Heart right ventricle (tissue), 16 donors: ENCODE data around the gene ACKR4. TPM values are rescaled to one million over a fixed set of nuclear protein-coding genes. Genes with fewer than 3 reads are reported as not detected.

ENCODE experiments used
- ATAC-seq, 8 donors: fragments of 200-7000 bp; cut with Tn5 transposase; one replicate each; pipeline ENCODE4 v1.9.1; 2020; ENCODE audit warnings: mild to moderate bottlenecking in 8 of 8, moderate library complexity in 8 of 8, moderate number of reproducible peaks in 1 of 8
- DNase-seq, 2 donors: peaks; one replicate each; pipeline ENCODE4 v3.0.0-alpha.2; 2020
- H3K27ac ChIP-seq, 10 donors: fragments of 200-600 bp; sonication (generic) in 2 of 10; one replicate each; pipeline versions ENCODE4 v1.5.0 to v1.8.0; 2020 to 2022; ENCODE audit warnings: mild to moderate bottlenecking in 3 of 10
- H3K27me3 ChIP-seq, 7 donors: fragments of 200-600 bp; one replicate each; pipeline ENCODE4 v1.8.0; 2021 to 2022; ENCODE audit warnings: mild to moderate bottlenecking in 2 of 7
- H3K36me3 ChIP-seq, 9 donors: fragments of 200-600 bp; sonication (generic) in 1 of 9; one replicate each; pipeline versions ENCODE4 v1.5.0 to v1.8.0; 2020 to 2022; ENCODE audit warnings: mild to moderate bottlenecking in 2 of 9
- H3K4me1 ChIP-seq, 9 donors: fragments of 200-600 bp; sonication (generic) in 1 of 9; one replicate each; pipeline versions ENCODE4 v1.5.0 to v1.8.0; 2020 to 2022; ENCODE audit warnings: mild to moderate bottlenecking in 4 of 9
- H3K4me3 ChIP-seq, 10 donors: fragments of 200-600 bp; sonication (generic) in 2 of 10; one replicate each; pipeline versions ENCODE4 v1.5.0 to v1.8.0; 2020 to 2022; ENCODE audit warnings: mild to moderate bottlenecking in 7 of 10, moderate library complexity in 2 of 10
- H3K9me3 ChIP-seq, 11 donors: fragments of 200-600 bp in 10 of 11; sonication (generic) in 2 of 11; one replicate each; pipeline versions ENCODE4 v1.5.0 to v1.8.0; 2013 to 2022; ENCODE audit warnings: mild to moderate bottlenecking in 2 of 11, control low read depth in 1 of 11, moderate library complexity in 1 of 11
- WGBS, 2 donors: extraction: QIAGEN DNeasy Blood & Tissue Kit; methylation state at CpG; one replicate each; pipeline ENCODE4 v1.1.7; 2013; ENCODE audit warnings: inconsistent platforms in 1 of 2; 5-methylcytosine and 5-hydroxymethylcytosine counted together
- intact Hi-C, 10 donors: fragments of 100-400 bp; cut with DNase I; formaldehyde crosslinking; loops; one replicate each; pipeline versions ENCODE4 v1.11.1 to v1.14.2; 2022
- polyA plus RNA-seq, 2 donors: library from polyadenylated mRNA; stranded (reverse); fragments of 200-250 nt; gene quantifications; one replicate each; pipeline ENCODE4 v1.2.3, GENCODE V29; 2013
- total RNA-seq, 10 donors: library from RNA; stranded (reverse); fragmentation: NEBNext Ultra II Directional in 3 of 10; extraction: Animal tissue kit (Norgen Biotek cat#: 25700) in 3 of 10; gene quantifications; one replicate each; pipeline versions ENCODE4 v1.2.1 to v1.2.4, GENCODE V29; 2021 to 2023
- TF ChIP-seq, protein P1 (sequence below), 9 donors: fragments of 200-600 bp; sonication (generic) in 2 of 9; IDR thresholded peaks; one replicate each; pipeline versions ENCODE4 v1.5.0 to v1.8.0; 2021 to 2022; ENCODE audit warnings: antibody characterized with exemption in 9 of 9, mild to moderate bottlenecking in 5 of 9, moderate library complexity in 1 of 9
- donor health status: Arrhythmogenic right ventricular cardiomyopathy.
- donor health status: ischemic (EF 13 %, LVEDD 7.1; RV severe dilation, severe dysfunction).
- donor health status: healthy with polysubstance abuse.
- donor health status: DM: no; HTN: yes; CAD: no.
- donor health status: DM: no; HTN: no; CAD: no.
- donor health status: ischemic (EF 25% LVEDD 6.9; RV normal size, moderate dysfunction).
- donor health status: ischemic (EF 25% LVEDD 5.7; RV mildly dilated, moderate dysfunction).
- donor health status: healthy.
- donor health status: DM: yes; HTN: yes; CAD: no.
- donor health status: Ischemic cardiomyopathy.
- donor health status: ischemic (EF 35%, LVEDD 5.7; RV mildly dilated, moderate dysfunction).
- donor health status: nonischemic (EF 11% LVEDD 7.7; RV severe dilation, severe dysfunction).
- donor health status: DM: yes; HTN: yes; CAD: no.
- donor health status: PGD.
- donor health status: ischemic (EF 29% LVEDD 5.4; RV normal size, mild dysfunction).
- donor health status: nonischemic (EF 23%, LVEDD 6.1; RV moderate dilation, normal function).

The ACKR4 gene
- total and polyA plus RNA-seq, 12 donors = 0.47 to 3.6 (median 2.0) TPM

DNA sequence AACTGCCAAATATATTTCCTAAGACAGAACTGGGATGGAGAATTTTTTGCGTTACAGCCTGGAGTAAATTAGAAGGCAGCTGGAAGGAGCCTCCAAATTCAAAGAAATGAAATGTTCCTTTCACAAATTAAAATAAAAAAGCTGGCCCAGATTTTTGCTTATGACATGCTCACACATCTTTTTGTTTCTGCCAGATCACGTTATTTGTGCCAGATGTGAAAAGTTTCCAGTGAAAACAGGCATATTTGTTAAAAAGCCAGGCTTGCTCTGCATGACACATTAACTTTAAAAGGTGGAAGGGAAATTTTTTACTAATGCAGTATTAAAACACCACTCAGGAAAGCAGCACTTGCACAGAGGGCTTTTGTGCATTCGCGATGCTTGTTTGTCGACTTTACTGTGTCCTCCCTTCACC lies 23.3 kb upstream of the ACKR4 start:
- Histone ChIP-seq H3K27ac (peak overlapping the region in 4 of 10 donors; percentile 24 to 38 (median 34)), H3K9me3 (peaks cover 0 to 8% (median 0%) of the 10 kb centered on the region in 11 donors), H3K4me1 (peaks cover 0 to 28% (median 15%) of the 10 kb centered on the region in 9 donors), H3K27me3 (no peaks in the 10 kb centered on the region), H3K36me3 (peaks cover 0 to 78% (median 13%) of the 10 kb centered on the region in 9 donors), H3K4me3 (no peak overlapping the region)
- ATAC-seq (peak in 5 of 8 donors; percentile 29 to 53 (median 39)), DNase-seq (no peak)
- WGBS, 2 donors = 77 to 87% methylated on average over 5 of the region's 5 CpGs
- intact Hi-C loops = no loop called here
- TF ChIP-seq, protein P1, sequence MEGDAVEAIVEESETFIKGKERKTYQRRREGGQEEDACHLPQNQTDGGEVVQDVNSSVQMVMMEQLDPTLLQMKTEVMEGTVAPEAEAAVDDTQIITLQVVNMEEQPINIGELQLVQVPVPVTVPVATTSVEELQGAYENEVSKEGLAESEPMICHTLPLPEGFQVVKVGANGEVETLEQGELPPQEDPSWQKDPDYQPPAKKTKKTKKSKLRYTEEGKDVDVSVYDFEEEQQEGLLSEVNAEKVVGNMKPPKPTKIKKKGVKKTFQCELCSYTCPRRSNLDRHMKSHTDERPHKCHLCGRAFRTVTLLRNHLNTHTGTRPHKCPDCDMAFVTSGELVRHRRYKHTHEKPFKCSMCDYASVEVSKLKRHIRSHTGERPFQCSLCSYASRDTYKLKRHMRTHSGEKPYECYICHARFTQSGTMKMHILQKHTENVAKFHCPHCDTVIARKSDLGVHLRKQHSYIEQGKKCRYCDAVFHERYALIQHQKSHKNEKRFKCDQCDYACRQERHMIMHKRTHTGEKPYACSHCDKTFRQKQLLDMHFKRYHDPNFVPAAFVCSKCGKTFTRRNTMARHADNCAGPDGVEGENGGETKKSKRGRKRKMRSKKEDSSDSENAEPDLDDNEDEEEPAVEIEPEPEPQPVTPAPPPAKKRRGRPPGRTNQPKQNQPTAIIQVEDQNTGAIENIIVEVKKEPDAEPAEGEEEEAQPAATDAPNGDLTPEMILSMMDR (IDR thresholded peaks at IDR 0.05) = no peak

- TF ChIP-seq, protein P1 (IDR thresholded peaks at IDR 0.05) = no peak
Observed at GRCh38 chr3:132587401-132587800, 9.7 kb upstream of the ACKR4 start.

GRCh38 chr3:132592216-132592615 lies 4.9 kb upstream of the ACKR4 start:
- no peak overlapping the region for H3K4me3 ChIP-seq
- intact Hi-C loops = no loop called here
- peak overlapping the region in 1 of 10 donors; percentile 16 for H3K27ac ChIP-seq
- H3K27me3 ChIP-seq = no peaks in the 10 kb centered on the region
- TF ChIP-seq, protein P1 (IDR thresholded peaks at IDR 0.05) = no peak
- peaks cover 0 to 52% (median 0%) of the 10 kb centered on the region in 9 donors for H3K36me3 ChIP-seq
- DNase-seq = no peak
- no peak for ATAC-seq
- H3K9me3 ChIP-seq = no peaks in the 10 kb centered on the region
- peaks cover 0 to 14% (median 0%) of the 10 kb centered on the region in 9 donors for H3K4me1 ChIP-seq

More at GRCh38 chr3:132587401-132587800, 9.7 kb upstream of the ACKR4 start:
- no peaks in the 10 kb centered on the region for H3K4me1 ChIP-seq
- DNase-seq (no peak), ATAC-seq (no peak)
- 84 to 86% methylated on average over 1 of the region's 1 CpG for WGBS, 2 donors
- H3K36me3 ChIP-seq = peaks cover 0 to 34% (median 0%) of the 10 kb centered on the region in 9 donors
- no peaks in the 10 kb centered on the region for H3K27me3 ChIP-seq
- intact Hi-C loops = no loop called here
- no peak overlapping the region for H3K4me3 ChIP-seq
- H3K27ac ChIP-seq = no peak overlapping the region
- peaks cover 0 to 3% (median 0%) of the 10 kb centered on the region in 11 donors for H3K9me3 ChIP-seq

DNA sequence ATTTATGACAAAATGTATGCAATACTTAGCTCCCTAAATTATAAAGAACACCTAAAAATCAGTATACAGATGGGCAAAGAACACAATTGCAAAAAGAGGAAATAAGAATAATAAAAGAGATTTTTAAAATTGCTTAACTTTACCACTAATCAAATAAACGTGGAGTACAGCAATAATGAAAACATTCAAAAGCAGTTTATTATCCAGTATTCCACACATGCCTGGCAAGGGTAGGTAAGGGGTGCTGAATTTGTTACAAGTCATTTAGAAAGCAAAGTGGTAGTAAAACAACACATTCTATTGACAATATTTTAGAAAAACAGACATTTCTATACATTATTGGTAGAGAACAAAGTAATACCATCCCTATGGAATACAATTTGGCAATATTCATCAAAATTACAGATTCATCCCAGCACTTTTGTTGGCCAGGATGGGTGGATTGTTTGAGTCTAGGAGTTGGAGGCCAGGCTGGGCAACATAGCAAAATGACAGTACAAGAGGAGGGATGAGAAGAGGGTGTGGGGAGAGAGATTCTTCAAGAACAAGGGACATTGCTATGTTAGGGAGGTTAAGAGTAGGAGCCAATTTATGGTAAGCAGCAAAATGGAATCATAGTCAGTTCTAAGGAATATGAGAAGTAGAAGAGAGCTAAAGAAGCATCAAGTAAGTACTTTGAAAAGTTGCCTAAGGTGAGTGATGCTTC lies 3.7 kb upstream of the ACKR4 start:
- no peaks in the 10 kb centered on the region for H3K9me3 ChIP-seq
- H3K4me1 ChIP-seq = peaks cover 0 to 14% (median 0%) of the 10 kb centered on the region in 9 donors
- peaks cover 0 to 48% (median 0%) of the 10 kb centered on the region in 9 donors for H3K36me3 ChIP-seq
- peak overlapping the region in 1 of 10 donors; percentile 2 for H3K27ac ChIP-seq
- ATAC-seq (no peak), DNase-seq (no peak)
- 61 to 67% methylated on average over 1 of the region's 1 CpG for WGBS, 2 donors
- TF ChIP-seq, protein P1 (IDR thresholded peaks at IDR 0.05) = no peak
- intact Hi-C loops = no loop called here
- no peaks in the 10 kb centered on the region for H3K27me3 ChIP-seq
- H3K4me3 ChIP-seq = no peak overlapping the region
